Thoracic aorta (tissue), 2 donors: ENCODE measurements around the gene TARBP1. TPM values are rescaled to one million over a fixed set of nuclear protein-coding genes. Genes with fewer than 3 reads are reported as not detected.
A peak's percentile ranks its signal among the peaks of the same experiment; 100 is the strongest.

ENCODE experiments used
- ATAC-seq: fragments of 150-250 bp; one replicate; pipeline ENCODE4 v1.8.0; 2017; ENCODE audit warnings: low read depth; ENCODE audit not compliant: insufficient number of reproducible peaks, low FRiP score
- DNase-seq: peaks from one replicate; pipeline ENCODE4 v3.0.0-alpha.2; 2020; ENCODE audit warnings: low spot score
- H3K27ac ChIP-seq, 2 donors: fragments of 200-600 bp; sonication (generic); 1 replicate in 1 of 2; 2 replicates in 1 of 2; pipeline ENCODE4 v1.5.1; 2016; ENCODE audit warnings: mild to moderate bottlenecking in 2 of 2, moderate library complexity in 2 of 2
- H3K27me3 ChIP-seq: fragments of 200-600 bp; sonication (generic); replicated peaks from 2 replicates; pipeline ENCODE4 v1.6.0; 2016; ENCODE audit warnings: mild to moderate bottlenecking; ENCODE audit not compliant: insufficient read depth
- H3K36me3 ChIP-seq: fragments of 200-600 bp; sonication (generic); one replicate; pipeline ENCODE4 v1.5.1; 2016
- H3K4me1 ChIP-seq, 2 donors: fragments of 200-600 bp; sonication (generic); 1 replicate in 1 of 2; 2 replicates in 1 of 2; pipeline versions ENCODE4 v1.5.1 to v1.6.0; 2016; ENCODE audit warnings: low read depth in 2 of 2, mild to moderate bottlenecking in 1 of 2; ENCODE audit not compliant: control insufficient read depth in 1 of 2
- H3K4me3 ChIP-seq: fragments of 200-600 bp; sonication (generic); 2 replicates; pipeline ENCODE4 v1.5.1; 2016; ENCODE audit warnings: mild to moderate bottlenecking
- H3K9me3 ChIP-seq: fragments of 200-600 bp; sonication (generic); 2 replicates; pipeline ENCODE4 v1.5.1; 2016
- CTCF ChIP-seq: fragments of 200-600 bp; sonication (generic); IDR thresholded peaks from one replicate; pipeline ENCODE4 v1.5.1; 2019; ENCODE audit warnings: antibody characterized with exemption
- total RNA-seq, 2 donors: library from RNA; depleted of rRNA; stranded (reverse); fragments of >200 nt; gene quantifications; one replicate each; pipeline versions ENCODE4 v1.1.0 to v1.2.3, GENCODE V29; 2016

The TARBP1 gene
- total RNA-seq, 2 donors from 2014 or later = 11.5 to 13.5 TPM

GRCh38 chr1:234484991-234485739 is 6.2 kb upstream of the TARBP1 start:
- TF ChIP-seq CTCF = no peak

GRCh38 chr1:234484218-234484617 is 5.2 kb upstream of the TARBP1 start:
- ATAC-seq (no peak), DNase-seq (no peak)
- Histone ChIP-seq H3K27me3 (no peaks in the 10 kb centered on the region), H3K36me3 (no peaks in the 10 kb centered on the region), H3K27ac (no peak overlapping the region), H3K9me3 (no peaks in the 10 kb centered on the region), H3K4me1 (peaks cover 3 to 8% of the 10 kb centered on the region in 2 donors), H3K4me3 (no peak overlapping the region)
- TF ChIP-seq CTCF = no peak

More at GRCh38 chr1:234484991-234485739, 6.2 kb upstream of the TARBP1 start:
- no peak for ATAC-seq
- Histone ChIP-seq H3K4me1 (peaks cover 3 to 8% of the 10 kb centered on the region in 2 donors), H3K9me3 (no peaks in the 10 kb centered on the region), H3K27ac (no peak overlapping the region), H3K27me3 (no peaks in the 10 kb centered on the region), H3K36me3 (no peaks in the 10 kb centered on the region), H3K4me3 (no peak overlapping the region)
- no peak for DNase-seq

GRCh38 chr1:234481771-234482170 is 2.8 kb upstream of the TARBP1 start:
- peaks cover 4 to 6% of the 10 kb centered on the region in 2 donors for H3K4me1 ChIP-seq
- no peak for DNase-seq
- no peak for TF ChIP-seq CTCF
- H3K9me3 ChIP-seq = no peaks in the 10 kb centered on the region
- no peak overlapping the region for H3K27ac ChIP-seq
- no peaks in the 10 kb centered on the region for H3K36me3 ChIP-seq
- no peaks in the 10 kb centered on the region for H3K27me3 ChIP-seq
- ATAC-seq = no peak
- no peak overlapping the region for H3K4me3 ChIP-seq

GRCh38 chr1:234479866-234480265 is 887 bp upstream of the TARBP1 start:
- no peak for ATAC-seq
- no peak for TF ChIP-seq CTCF
- no peaks in the 10 kb centered on the region for H3K27me3 ChIP-seq
- no peak overlapping the region for H3K27ac ChIP-seq
- no peak overlapping the region for H3K4me3 ChIP-seq
- no peaks in the 10 kb centered on the region for H3K36me3 ChIP-seq
- H3K4me1 ChIP-seq = peaks cover 4 to 6% of the 10 kb centered on the region in 2 donors
- no peak for DNase-seq
- H3K9me3 ChIP-seq = no peaks in the 10 kb centered on the region

GRCh38 chr1:234479310-234479559 is 256 bp upstream of the TARBP1 start:
- peaks cover 4 to 6% of the 10 kb centered on the region in 2 donors for H3K4me1 ChIP-seq
- no peak for TF ChIP-seq CTCF
- no peaks in the 10 kb centered on the region for H3K27me3 ChIP-seq
- no peaks in the 10 kb centered on the region for H3K9me3 ChIP-seq
- H3K36me3 ChIP-seq = no peaks in the 10 kb centered on the region
- DNase-seq (no peak), ATAC-seq (no peak)
- H3K27ac ChIP-seq = no peak overlapping the region
- H3K4me3 ChIP-seq = peak overlapping the region; percentile 83
